Hematopoietic multipotent progenitor cell treated with erythropoietin and hydrocortisone succinate and interleukin-3 and kit ligand, for 8 days (in vitro differentiated cells): ENCODE results near the gene UPK1A.

Experiments used
- DNase-seq: peaks from one replicate; pipeline ENCODE4 v3.0.0-alpha.2; 2015

The UPK1A gene

GRCh38 chr19:35693835-35694599 is 27.7 kb downstream of the UPK1A start:
- peak; percentile 94 for DNase-seq

DNA sequence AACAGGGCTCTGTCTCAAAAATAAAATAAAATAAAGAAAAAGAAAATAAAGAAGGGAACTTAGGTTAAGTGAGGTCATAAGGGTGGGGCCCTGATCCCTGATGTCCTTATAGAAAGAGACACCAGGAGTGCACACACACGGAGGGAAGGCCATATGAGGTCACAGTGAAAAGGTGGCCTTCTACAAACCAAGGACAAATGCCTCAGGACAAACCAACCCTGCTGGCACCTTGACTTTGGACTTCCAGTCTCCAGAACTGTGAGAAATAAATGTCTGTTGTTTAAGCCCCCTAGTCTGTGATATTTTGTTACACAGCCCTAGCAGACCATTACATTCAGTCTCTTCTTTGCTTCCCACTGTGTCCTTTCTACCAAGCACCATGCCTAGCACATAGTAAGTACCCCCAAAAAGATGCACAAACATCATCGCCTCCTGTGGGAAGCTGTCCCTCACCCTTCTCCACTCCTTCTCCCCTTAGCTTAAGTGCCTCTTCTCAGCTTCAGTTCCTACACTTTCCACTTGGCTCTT is 29.6 kb downstream of the UPK1A start:
- no peak for DNase-seq

DNA sequence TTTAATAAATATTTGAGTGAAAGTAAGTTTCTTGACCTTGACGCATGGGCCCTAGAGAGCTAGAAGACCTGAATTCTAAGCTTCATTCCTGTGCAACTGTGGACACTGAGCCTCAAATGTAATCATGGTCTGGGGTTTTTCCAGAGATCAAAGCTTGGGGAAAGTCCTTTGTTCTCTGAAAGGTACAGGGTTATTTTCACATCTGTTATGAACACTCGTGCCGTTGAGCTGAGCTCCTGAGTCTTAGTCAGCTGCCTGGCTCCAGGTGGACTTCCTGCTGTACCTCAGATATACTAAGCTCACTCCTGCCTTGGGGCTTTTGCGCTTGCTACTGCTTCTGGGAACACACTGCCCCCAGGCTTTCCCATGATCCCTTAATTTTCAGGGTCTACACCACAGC is 30.5 kb downstream of the UPK1A start:
- DNase-seq: no peak

GRCh38 chr19:35702223-35703012 is 36.1 kb downstream of the UPK1A start:
- DNase-seq: peak; percentile 98

GRCh38 chr19:35703343-35703742 is 37.0 kb downstream of the UPK1A start:
- DNase-seq: no peak

DNA sequence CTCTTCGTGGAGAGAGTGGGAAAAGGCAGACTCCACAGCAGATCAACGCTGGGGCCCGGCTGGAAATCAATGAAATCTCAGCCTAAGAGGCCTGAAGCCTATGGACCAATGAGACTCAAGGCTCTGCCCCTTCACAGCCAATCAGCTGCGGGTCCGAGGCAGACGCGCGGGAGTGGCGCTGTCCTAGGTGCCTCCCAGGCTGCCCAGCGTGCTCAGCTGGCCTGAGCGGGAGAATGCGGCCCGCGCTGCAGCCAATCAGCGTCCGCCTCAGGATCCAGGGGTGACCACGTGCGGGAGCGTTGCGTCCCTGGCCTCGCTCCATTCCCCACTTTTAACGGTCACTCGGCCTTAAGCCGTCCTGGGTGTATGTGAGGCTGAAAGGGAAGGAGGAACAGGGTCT is 37.9 kb downstream of the UPK1A start, which contains the start of gene ZBTB32:
TSS of gene ZBTB32 (plus strand) at position 341 of the 400 bp plus-strand sequence. CDS start 10,069 bp downstream, outside the sequence.
- peak; percentile 70 for DNase-seq

- DNase-seq: no peak
These were observed 42.1 kb downstream of the UPK1A start for GRCh38 chr19:35708391-35708790.

DNA sequence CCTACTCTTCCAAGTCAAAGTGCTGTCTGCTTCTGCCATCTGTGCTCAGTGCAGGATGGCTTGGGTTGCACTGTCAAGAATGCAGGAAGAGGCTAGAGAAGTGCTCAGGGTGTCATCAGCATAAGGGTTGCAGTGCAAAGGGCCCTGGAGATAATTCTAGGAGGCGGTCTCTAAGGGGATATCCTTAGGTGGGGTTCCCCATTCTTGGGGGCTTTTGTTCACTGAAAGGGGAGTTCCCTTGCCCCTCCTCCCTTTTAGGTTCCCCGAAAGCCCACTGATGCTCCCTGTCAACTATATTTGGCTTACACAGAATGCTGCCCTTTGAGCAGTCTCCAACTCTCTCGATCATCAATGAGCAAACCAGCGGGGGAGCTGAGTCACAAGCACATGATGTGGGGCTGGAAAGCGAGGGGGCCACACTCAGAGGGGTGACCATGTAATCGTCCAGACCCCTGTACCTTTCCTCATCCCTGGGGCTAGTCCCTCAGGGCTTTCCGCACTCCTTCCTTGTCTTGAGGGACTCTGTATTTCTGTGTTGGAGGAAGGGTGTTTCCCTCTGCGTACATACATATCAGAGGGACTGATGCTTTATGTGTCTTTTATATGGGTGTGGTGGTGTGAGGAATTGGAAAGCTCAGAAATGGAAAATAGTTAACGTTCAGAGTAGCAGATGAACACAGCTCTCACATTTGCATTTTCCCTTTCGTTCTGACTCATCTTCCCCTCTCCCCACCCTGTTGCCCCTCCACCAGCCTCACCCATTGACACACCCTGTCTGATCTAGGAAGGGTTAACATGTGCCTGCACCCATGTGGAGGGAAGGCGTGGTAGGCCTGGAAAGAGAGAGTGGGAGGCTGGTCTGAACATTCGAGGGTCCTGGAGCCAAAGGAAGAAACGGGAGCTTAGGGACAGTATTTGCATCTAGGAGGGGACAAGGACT is 44.7 kb downstream of the UPK1A start:
- peak; percentile 16 for DNase-seq

DNA sequence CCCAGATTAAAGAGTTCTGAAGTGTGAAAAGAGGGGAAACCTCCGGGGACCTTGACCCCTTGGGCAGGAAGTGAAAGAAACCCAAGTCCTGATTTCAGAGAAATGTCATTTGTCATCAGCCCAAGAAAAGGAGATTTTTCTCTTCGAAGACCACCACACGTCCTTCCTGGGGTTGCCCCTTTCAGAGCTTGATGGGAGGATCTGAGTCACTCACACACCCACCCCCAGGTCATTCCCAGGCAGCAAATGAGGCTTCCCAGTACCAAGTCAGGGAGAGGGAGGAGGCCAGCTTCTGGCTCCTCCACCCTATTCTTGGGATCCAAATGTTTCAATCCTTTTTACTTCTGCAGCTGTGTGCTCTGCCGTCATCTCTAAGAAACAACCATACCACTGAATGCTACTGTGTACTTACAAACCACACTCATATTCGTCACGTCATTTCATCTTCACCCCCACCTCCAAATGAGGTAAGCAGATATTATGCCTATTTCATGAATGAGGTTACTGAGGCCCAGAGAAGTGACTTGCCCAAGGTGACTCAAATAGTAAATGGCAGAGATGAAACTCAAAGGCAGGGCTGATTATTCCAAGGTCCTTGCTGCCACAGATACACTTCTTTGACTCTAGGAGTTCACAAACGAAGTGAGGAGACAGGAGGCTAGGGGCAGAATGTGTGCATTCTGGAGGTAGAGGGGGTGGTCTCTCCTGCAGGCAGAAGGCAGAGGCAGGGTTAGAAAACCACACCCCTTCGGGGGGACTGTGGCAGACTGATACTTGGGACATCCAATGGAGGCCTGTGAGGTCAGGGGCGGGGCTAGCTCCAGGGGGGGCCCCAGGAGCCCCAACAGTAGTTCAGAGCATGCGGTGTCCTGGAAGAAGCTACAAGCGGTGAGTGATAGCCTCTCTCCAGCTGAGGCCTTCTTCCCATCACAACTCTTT is 46.5 kb downstream of the UPK1A start:
- peak; percentile 52 for DNase-seq

DNA sequence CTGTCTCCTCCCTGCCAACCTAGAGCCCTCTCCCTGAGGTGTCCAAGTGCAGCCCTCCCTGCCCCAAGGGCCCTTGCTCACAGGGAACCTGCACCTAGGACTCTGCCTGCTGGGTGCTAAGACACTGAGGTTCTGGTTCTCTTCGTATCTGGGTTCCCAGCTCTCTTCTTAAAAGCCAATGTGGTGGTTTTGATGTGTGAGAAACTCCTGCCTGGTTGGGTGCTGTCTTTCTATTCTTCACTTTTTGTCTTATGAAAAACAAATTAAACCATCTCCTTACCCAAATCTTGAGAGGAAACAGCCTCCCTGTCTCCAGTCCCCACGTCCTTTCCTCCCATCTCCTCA is 47.2 kb downstream of the UPK1A start:
- DNase-seq: no peak

DNA sequence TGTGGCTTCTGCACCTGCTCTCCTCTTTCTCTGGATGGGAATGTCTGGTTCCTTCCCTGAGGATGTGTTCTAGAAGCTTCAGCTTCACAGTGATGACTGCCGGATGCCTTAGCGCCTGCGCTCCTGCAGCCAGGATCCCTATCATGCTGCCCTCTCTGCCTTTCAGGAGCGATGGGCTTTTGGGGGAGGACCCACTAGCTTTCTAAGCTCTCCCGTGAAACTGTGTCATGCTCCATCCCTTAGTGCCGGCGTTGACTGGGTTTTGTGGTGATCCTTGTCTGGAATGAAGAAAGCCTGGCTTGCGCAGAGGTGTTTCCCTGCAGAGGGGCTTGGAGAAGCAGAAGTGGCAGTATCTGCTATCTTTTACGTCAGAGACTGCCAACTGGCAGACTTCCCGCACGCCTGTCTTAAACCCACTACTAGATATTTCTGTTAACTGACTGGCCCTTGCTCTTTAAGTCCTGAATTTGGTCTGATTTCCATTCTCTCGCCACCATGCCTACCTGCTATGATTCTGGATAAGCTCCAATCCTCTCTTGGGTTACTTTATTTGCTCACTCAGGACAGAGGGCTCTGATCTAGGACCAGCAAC is 47.7 kb downstream of the UPK1A start:
- DNase-seq: peak; percentile 60

GRCh38 chr19:35714601-35715354 is 48.5 kb downstream of the UPK1A start:
- DNase-seq: peak; percentile 28

GRCh38 chr19:35715355-35715809 is 49.1 kb downstream of the UPK1A start:
- no peak for DNase-seq

GRCh38 chr19:35715981-35716800 is 49.9 kb downstream of the UPK1A start:
- DNase-seq: no peak

DNA sequence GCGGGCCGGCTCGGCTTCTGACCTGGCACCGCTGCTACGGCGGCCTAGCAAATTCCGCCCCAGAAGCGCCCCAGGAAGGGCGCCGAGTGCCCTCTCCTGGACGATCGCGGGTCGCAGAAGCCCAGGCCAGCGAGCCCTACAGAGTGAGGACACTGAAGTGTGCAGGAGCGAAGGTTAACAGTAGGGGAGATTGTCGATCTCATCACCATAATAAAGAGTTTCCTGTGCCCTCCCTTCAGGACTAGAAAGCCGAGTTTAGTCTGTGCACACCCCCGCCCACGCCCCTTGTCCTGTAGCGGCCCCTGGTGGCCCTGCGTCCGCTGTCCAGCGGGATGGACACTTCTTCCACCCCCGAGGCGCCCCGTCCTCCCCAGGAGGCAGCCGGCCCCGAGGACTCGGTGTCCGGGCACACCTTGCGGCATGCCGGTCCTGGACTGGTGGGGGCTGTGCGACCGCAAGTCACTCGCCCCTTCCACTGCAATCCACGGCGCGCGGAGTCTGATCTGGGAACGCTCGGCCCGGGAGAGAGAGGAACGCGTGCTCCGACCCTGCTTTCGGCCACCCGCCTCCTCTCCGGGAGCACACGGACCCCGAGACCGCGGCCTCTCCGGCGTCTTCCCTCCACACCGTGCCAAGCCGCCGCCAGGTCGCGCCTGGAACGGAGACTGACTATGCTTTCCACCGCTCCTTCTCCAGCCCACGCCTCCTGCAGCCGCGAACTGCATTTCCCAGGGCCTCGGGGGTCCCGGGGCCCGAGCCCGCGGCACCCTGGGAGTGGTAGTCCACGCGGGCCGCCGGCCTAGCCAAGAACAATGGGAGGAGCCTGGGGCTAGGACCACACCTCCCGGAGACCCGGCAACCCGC is 50.7 kb downstream of the UPK1A start:
- DNase-seq: peak; percentile 96

GRCh38 chr19:35717665-35718344 is 51.5 kb downstream of the UPK1A start, which contains the start of gene KMT2B:
TSS of gene KMT2B (plus strand) at chr19:35718003. CDS start at chr19:35718019, 16 bp downstream.
- DNase-seq: no peak

GRCh38 chr19:35718345-35719041 is 52.2 kb downstream of the UPK1A start:
- DNase-seq: peak; percentile 17
